Stimulated activated CD4-positive, alpha-beta T cell treated with anti-CD3 and anti-CD28 coated beads, TNF-alpha, amount 100 ng/mL, for 48 hours (primary cell): ENCODE measurements around the gene MIA2.
"Not testable (repeated sequence)": the region's sequence is repeated elsewhere in the genome, so short reads cannot be mapped to it uniquely, and the experiment has no call there.

Experiments used
- DNase-seq, 3 donors: peaks; one replicate each; pipeline ENCODE4 v3.0.0-alpha.2; 2020; ENCODE audit warnings: low read depth in 3 of 3

Gene MIA2, protein sequence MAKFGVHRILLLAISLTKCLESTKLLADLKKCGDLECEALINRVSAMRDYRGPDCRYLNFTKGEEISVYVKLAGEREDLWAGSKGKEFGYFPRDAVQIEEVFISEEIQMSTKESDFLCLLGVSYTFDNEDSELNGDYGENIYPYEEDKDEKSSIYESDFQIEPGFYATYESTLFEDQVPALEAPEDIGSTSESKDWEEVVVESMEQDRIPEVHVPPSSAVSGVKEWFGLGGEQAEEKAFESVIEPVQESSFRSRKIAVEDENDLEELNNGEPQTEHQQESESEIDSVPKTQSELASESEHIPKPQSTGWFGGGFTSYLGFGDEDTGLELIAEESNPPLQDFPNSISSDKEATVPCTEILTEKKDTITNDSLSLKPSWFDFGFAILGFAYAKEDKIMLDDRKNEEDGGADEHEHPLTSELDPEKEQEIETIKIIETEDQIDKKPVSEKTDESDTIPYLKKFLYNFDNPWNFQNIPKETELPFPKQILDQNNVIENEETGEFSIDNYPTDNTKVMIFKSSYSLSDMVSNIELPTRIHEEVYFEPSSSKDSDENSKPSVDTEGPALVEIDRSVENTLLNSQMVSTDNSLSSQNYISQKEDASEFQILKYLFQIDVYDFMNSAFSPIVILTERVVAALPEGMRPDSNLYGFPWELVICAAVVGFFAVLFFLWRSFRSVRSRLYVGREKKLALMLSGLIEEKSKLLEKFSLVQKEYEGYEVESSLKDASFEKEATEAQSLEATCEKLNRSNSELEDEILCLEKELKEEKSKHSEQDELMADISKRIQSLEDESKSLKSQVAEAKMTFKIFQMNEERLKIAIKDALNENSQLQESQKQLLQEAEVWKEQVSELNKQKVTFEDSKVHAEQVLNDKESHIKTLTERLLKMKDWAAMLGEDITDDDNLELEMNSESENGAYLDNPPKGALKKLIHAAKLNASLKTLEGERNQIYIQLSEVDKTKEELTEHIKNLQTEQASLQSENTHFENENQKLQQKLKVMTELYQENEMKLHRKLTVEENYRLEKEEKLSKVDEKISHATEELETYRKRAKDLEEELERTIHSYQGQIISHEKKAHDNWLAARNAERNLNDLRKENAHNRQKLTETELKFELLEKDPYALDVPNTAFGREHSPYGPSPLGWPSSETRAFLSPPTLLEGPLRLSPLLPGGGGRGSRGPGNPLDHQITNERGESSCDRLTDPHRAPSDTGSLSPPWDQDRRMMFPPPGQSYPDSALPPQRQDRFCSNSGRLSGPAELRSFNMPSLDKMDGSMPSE (N-terminal part only)

DNA sequence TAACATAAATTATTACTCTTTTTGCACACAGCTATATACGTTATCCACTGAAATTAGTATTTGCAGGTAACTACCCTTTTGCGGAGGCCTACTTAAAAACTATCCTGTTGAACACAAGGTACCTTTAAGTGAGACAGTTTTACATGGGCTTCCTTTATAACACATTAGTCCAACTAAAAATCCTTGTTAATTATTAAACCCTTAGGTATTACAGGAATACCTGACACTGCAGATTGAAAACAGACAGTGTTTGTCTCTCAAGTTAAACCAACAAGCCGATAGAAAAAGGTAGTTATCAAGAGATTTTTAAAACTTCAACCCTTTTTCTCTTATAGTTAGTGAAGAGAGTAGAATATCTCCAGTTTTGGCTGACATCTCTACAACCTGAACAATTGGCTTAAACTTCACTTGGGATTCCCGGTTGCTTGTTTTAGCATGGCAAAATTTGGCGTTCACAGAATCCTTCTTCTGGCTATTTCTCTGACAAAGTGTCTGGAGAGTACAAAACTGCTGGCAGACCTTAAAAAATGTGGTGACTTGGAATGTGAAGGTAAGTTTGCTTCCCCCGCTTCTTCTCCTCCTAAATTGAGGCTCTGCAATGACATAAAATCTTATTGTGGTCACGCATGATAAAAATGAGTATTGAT is at the start of gene MIA2:
Gene MIA2, plus strand, starts transcription at position 236 of the 647 bp plus-strand sequence. Its CDS starts 200 bp downstream, at position 436.
- DNase-seq: no peak

DNA sequence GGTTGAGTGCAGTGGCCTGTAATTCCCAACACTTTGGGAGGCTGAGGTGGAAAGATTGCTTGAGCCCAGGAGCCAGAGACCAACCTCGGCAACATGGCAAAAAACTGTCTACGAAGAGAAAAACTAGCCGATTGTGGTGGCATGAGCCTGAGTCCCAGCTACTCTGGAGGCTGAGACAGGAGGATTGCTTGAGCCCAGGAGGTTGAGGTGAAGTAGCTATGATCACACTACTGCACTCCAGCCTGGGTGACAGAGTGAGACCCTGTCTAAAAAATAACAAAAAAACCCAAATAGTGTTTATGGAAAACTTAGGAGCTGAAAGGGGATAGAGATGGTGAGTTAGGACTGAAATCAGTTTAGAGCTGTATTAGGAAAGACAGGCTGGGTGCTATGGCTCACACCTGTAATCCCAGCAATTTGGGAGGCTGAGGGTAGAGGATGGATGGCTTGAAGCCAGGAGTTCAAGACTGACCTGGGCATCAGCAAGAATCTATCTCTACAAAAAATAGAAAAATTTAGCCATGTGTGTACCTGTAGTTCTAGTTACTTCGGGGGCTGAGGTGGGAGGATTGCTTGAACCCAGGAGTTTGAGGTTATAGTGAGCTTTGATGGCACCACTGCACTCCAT is 49.0 kb upstream of the MIA2 start:
- DNase-seq: no peak

DNA sequence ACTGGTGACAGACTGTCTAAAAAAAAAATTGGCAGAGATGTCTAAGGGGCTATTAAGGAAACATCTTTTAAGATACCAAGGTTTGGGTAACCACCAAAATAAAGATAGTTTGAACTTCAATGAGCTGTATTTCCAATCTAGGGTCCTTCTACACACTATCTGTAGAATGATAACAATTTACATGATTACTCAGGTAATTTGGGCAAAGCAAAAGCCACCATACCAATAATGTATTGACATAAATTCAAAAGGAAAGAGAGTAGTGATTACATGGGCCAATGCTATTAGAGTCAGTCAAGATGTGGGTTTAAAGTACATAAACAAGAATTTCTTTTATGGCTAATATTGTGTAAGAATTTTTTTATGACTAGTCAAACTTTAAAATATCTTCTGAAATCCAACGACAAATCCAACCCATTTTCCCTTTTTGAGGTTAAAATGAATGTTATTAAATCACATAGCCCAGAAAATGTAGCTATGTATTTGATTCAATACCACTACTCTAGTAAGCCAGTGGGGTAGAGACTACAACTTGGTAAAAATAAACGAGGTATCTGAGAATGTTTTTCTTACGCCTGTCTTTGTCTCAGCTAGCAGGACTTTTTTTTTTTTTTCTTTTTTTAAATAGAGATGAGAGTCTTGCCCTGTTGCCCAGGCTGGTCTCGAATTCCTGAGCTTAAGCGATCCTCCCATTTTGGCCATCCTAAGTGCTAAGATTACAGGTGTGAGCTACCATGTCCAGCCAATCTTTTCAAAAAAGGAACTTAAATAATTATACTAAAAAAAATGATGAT is 48.3 kb upstream of the MIA2 start:
- no peak for DNase-seq

DNA sequence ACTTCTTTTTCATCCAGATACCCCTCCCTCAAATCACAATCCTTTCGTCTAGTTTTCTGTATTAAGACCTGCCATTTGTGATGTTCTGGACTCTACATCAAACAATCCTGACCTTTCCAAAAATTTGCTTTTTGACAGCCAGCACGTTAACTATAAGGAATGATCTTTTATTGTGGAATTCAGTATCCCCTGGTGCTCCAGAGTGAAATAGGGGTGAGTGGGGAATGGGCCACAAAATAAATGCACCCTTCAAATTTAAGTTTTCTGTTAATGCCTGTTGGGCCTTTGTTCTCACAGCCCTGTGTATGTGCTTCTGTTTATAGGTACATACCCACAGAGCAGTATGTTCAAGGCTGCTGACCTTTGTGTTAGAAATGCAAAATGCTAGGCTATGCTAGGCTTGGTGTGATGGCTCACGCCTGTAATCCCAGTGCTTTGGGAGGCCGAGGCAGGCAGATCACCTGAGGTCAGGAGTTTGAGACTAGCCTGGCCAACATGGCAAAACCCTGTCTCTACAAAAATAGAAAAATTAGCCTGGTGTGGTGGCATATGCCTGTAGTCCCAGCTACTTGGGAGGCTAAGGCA is 46.7 kb upstream of the MIA2 start:
- DNase-seq: no peak

DNA sequence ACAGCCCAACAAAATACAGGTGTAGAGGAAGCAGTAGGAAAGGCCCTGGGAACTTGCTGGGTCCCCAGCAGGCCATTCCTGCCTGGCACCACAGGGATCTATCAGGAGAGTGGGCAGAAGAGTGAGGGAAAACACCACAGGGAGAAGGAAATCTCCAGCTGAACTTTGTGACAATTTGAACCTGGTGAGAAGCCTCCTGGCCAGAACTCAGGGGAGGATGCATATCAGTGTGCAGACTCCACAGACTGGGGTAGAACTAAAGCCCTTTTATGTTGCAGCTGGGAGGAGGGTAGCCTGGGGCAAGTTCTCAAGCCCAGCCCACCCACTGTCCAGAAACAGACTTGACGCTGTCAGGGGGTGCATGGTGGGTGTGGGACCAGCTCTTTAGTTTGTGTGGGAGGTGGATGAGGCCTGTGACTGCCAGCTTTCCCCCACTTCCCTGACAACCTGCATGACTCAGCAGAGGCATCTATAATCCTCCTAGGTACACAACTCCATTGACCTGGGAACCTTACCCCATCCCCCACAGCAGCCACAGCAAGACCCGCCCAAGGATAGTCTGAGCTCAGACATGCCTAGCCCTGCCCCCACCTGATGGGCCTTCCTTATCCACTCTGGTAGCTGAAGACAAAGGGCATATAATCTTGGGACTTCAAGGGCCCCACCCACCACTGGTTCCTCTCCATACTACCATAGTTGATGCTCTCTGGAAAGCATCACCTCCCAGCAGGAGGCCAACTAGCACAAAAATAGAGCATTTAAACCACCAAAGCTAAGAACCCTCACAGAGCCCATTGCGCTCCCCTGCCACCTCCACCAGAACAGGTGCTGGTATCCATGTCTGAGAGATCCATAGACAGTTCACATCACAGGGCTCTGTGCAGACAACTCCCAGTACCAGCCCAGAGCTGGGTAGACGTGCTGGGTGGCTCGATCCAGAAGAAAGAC is 29.8 kb upstream of the MIA2 start:
- no peak for DNase-seq

DNA sequence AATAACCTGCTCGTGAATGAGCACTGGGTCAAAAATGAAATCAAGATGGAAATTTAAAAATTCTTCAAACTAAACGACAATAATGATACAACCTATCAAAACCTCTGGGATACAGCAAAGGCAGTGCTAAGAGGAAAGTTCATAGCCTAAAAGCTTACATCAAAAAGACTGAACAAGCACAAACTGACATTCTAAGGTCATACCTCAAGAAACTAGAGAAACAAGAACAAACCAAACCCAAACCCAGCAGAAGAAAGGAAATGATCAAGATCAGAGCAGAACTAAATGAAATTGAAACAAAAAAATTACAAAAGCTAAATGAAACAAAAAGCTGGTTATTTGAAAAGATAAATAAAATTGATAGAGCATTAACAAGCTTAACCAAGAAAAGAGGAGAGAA is 26.3 kb upstream of the MIA2 start:
- DNase-seq: not testable (repeated sequence)

DNA sequence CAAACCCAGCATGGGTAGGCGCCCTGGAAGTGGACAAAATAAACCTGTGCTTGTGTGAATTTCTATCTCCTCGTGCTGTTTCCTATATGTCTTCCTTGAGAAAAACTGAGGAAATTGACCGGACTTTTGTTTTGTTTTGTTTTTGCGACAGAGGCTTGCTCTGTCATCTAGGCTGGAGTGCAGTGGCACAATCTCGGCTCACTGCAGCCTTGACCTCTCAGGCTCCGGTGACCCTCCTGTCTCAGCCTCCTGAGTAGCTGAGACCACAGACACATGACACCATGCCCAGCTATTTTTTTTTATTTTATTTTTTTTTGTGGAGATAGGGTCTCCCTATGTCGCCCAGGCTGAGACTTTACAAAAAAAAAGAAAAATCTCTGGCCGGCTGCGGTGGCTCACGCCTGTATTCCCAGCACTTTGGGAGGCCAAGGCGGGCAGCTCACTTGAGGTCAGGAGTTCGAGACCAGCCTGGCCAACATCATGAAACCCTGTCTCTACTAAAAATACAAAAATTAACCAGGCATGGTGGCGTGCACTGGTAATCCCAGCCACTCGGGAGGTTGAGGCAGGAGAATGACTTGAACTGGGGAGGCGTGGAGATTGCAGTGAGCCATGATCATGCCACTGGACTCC is 22.5 kb upstream of the MIA2 start:
- DNase-seq: no peak

DNA sequence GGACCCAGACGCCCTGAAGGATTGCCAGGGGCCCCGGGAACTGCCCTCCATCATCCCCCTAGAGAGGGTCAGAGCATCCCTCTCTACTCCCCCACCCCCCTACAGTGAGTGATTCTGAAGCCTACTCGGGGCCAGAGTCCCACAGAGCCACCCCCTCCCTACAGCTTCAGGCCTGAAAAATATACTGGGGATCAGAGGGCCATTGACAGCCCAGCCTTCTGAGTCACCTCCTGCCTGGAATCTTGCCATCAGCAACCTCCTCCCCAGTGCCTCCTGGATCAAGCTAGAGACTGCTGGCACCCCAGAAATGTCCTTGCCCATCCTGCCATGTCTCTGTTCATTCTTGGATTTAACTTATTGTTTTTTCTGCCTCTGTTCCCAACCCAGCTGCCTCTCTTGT is 21.7 kb upstream of the MIA2 start:
- no peak for DNase-seq

DNA sequence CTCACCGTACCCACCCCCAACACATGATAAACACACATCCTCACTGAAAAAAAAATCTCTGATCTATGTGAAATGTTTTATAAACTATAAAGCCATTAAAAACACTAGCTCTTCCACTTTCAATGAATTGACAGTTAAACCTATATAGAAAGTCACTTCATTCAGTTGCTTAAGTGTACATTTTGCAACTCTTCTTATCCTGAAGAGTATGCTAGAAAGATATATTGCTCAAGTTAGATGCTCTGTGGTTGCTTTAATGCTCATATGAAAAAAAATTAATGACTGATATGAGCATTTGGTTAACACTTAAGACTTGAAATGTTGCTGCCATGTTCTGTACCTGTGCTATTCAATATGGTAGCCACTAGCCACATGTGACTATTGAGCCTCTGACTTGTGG is 21.0 kb upstream of the MIA2 start:
- no peak for DNase-seq

DNA sequence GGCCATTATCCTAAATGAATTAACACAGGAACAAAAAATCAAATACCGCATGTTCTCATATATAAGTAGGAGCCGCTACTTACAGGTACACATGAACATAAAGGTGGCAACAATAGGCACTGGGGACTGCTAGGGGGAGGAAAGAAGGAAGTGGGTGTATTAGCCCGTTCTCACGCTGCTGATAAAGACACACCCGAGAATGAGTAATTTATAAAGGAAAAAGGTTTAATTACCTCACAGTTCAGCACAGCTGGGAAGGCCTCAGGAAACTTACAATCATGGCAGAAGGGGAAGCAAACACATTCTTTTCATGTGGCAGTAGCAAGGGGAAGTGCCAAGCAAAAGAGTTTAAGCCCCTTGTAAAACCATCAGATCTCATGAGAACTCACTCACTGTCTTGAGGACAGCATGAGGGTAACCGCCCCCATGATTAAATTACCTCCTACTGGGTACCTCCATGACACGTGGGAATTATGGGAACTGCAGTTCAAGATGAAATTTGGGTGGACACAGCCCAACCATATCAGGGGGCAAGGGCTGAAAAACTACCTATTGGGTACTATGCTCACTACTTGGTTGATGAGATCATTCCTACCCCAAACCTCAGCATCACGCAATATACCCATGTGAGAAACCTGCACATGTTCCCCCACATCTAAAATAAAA is 16.4 kb upstream of the MIA2 start:
- DNase-seq: no peak

DNA sequence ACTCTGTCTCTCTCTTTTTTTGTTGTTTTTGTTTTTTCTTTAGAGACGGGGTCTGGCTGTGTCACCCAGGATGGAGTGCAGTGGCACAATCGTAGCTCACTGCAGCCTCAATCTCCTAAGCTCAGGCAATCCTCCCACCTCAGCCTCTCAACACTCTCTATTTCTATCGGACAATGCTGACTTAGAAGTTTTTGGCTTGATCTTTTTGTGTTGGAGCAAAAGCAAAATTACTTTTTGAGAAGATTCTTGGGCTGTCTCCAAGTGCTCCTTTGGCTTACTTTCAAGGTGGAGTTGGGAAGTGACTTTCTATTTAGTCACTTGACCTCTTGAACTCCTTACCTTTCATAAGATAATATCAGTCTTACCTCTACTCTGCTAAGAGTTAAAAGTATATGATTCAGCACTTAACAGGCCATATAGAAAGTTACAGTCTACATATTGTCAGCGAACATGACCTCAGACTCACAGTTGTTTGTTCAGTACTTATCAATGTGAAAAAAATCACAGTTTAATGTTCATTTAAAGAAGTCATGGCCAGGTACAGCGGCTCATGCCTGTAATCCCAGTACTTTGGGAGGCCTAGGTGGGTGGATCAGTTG is 15.4 kb upstream of the MIA2 start:
- DNase-seq: no peak

DNA sequence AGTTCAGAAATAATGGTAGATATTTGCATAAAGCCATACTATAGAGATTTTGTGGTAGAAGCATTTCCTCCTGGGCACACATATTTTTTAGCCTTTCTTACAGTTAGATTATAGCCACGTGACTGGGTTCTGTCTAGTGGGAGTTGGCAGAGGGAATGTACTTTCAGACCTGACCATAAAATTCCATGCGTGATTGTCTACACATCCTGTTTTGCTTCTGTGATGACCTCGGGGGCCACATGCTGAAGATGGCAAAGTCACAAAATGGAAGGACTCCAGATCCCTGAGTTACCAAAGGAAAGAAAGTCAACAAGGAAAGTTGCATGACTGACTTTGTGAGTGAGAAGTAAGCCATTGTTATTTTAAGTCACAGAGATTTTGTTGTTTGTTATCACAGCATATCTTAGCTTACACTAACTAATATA is 14.6 kb upstream of the MIA2 start:
- DNase-seq: no peak

DNA sequence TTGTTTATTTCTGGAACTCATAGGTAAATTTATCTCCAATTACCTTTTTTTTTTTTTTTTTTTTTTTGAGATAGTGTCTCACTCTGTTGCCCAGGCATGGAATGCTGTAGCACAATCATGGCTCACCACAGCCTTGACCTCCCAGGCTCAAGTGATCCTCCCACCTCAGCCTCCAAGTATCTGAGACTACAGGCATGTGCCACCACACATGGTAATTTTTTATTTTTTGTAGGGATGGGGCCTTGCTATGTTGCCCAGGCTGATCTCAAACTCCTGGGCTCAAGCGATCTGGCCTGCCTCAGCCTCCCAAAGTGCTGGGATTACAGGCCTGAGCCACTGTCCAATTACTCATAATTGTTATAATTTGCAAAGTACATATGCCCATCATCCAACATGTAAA is 13.2 kb upstream of the MIA2 start:
- not testable (repeated sequence) for DNase-seq

DNA sequence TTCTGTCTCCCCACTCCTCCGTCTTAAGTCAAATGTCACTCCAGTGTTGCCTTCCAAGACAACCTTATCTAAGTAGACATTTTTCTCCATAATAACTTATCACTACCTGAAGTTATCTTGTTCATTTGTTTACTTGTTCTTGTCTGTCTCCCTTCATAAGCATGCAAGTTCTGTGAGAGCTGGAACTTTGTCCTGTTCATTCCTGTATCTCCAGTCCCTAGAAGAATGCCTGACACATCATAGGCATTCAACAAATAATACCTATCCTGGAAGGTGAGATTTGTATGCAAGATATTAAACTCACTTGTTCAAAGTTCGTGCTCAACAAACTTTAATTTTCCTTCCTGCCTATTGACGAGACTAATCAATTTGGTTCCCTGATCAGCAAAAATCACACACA is 5.7 kb upstream of the MIA2 start:
- no peak for DNase-seq

DNA sequence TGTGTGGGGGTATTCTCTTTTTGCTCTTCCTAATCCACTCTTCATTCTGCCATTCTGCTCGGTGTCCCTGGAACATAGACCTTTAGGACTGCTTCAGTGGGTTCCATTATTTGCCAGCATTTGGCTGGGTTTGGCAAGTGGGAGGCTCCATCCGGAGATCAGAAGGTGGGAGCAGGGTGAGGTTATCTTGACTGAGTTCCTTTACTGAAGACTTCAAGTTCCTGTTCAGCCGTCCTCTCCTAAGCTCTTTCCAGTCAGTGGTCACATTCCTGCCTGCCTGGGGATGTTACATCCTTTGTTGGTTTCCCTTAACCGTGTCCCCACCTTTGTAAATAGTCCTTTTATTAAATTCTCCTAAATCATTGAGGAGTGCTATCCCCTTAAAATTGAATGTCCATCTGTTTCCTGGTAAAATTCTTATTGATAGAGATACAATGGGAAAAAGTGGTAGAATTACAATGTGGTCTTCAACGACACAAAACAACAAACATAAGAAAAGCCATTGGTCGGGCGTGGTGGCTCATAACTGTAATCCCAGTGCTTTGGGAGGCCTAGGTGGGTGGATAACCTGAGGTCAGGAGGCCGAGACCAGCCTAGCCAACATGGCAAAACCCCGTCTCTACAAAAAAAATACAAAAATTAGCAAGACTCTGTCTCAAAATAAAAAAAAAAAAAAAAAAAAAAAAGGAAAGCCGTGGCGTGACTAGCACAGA is 5.0 kb upstream of the MIA2 start:
- peak in 1 of 3 donors; percentile 15 for DNase-seq

DNA sequence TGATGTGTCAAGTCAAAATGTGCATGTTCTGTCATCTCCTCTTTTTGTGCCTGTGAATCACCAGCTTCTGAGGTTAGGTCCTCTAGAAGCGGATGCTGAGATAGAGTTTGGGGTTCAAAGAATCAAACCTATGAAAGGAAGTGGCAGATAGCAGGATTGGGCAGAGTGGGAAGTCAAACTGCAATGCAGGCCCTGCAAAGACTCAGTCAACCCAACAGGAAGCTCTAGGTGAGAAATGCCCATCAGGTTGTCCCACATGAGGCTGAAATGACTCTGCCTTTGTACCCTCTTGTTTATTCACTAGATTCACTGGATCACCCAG is 4.5 kb upstream of the MIA2 start:
- peak; percentile 14 to 61 (median 37) for DNase-seq

DNA sequence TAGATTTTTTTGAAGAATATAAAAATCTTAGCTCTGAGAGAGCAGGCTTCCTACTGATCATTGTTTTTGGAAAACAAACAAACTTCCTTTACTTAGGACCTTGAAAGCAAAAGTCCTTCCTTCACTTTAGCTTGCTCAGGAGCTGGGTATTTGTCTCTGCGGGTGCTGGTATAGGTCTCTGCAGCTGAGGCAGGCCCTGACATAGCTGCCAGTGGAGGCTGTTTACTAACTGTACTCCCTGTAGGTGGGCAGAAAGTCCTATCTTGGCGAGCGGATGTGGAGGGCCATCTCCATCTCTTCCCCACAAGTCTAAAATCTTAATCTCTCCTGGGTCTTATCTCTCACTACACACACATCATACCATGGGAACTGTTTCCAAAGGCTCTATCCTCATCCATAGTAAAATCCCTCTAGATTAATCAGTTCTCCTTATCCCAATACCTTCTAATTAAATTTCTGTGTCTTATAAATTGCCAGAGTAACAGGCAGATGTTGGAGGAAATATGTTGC is 4.1 kb upstream of the MIA2 start:
- no peak for DNase-seq
